Activated B cell treated with CpG ODN at 0.5 μM for 24 hours (primary cell): ENCODE measurements around the gene CTRL. TPM values are rescaled to one million over a fixed set of nuclear protein-coding genes. Genes with fewer than 3 reads are reported as not detected.

Source experiments
- ATAC-seq: fragments of 200-7000 bp; cut with Tn5 transposase; one replicate; pipeline ENCODE4 v1.10.0; 2021; ENCODE audit warnings: low read depth, mild to moderate bottlenecking, moderate library complexity
- CTCF ChIA-PET: fragments of 350-600 bp; sonication (Branson Sonifier 250); formaldehyde crosslinking; loops from one replicate; lab custom pipeline; 2021; ENCODE audit warnings: antibody characterized with exemption; lab: Charles Lee
- POLR2A ChIA-PET: fragments of 350-600 bp; sonication (Branson Sonifier 250); formaldehyde crosslinking; loops from one replicate; lab custom pipeline; 2021; ENCODE audit warnings: antibody characterized with exemption; lab: Charles Lee
- DNase-seq: peaks from one replicate; pipeline ENCODE4 v3.0.0; 2022
- H3K27ac Mint-ChIP-seq: one replicate; pipeline ENCODE4 v1.8.0; 2020; ENCODE audit warnings: mixed read lengths
- H3K27me3 Mint-ChIP-seq: one replicate; pipeline ENCODE4 v1.8.0; 2021; ENCODE audit warnings: mixed read lengths
- H3K36me3 Mint-ChIP-seq: one replicate; pipeline ENCODE4 v1.8.0; 2021; ENCODE audit warnings: low read depth, mixed read lengths
- H3K4me1 Mint-ChIP-seq: one replicate; pipeline ENCODE4 v1.8.0; 2021; ENCODE audit warnings: mixed read lengths
- H3K4me3 Mint-ChIP-seq: one replicate; pipeline ENCODE4 v1.8.0; 2020; ENCODE audit warnings: mild to moderate bottlenecking, mixed read lengths
- H3K9me3 Mint-ChIP-seq: one replicate; pipeline ENCODE4 v1.8.0; 2020; ENCODE audit warnings: mixed read lengths
- intact Hi-C: fragments of 100-400 bp; cut with micrococcal nuclease; formaldehyde crosslinking; loops from one replicate; pipeline ENCODE4 v1.15.1; 2024
- total RNA-seq: library from RNA; stranded (reverse); gene quantifications from 2 replicates; pipeline ENCODE4 v1.2.3, GENCODE V29; 2022
- TF ChIP-seq, protein P1 (sequence below): fragments of 200-600 bp; IDR thresholded peaks from one replicate; pipeline ENCODE4 v1.8.0; 2022; ENCODE audit warnings: antibody characterized with exemption, mild to moderate bottlenecking

The CTRL gene
- total RNA-seq, 1 donor from 2014 or later = 6.2 TPM

DNA sequence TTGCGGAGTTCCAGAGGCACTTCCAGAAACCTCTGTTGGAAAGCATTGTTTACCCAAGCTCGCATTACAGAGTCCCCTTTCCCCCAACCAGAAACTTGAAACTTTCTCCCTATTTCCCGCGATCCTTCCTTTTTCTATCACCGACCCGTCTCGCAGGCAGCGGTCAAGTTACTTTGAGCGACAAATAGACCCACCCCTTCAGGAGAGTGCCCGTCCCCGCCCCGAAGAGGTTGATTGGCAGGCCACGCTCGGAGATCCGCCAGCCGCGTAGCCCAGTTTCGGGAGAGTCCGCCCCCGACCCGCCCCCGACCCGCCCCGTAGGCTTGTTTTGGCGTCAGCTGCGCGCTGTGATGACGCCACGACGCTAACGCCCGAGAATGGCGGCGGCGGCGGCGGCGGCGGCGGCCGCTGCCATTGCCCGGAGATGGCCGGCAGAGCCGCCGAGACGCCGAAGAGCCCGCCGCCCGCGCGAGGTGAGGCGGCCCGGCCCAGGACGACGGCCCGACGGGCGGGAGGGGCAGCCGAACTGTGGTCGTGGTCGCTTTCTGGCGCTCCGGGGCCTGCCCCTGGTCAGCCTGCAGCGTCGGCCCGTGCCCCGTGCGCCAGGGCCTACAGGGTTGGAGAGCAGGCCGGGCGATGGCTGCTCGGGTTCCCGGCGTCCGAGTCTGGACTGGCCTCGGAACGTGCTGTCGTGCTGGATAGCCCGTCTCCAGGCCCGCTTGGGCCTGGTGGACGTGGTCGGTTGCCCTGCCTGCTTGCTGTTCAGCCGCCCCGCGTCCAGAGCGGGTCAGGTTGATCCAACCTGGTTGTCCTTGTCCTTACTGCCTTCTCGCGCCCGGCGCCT, 38.5 kb downstream of the CTRL start, which contains the start of gene PSKH1:
Gene PSKH1 (plus strand): TSS at position 356 of the 844 bp plus-strand sequence. CDS start 15,496 bp downstream, outside the sequence.
- CTCF ChIA-PET = interaction anchor here (0.6 to 1.6 kb wide), 3 partner anchors 9 to 141 kb away, joined by 3 to 8 read pairs (median 3); no protein-coding TSS in a partner anchor
- ATAC-seq (peak; percentile 99), DNase-seq (peak; percentile 80)
- TF ChIP-seq, protein P1, sequence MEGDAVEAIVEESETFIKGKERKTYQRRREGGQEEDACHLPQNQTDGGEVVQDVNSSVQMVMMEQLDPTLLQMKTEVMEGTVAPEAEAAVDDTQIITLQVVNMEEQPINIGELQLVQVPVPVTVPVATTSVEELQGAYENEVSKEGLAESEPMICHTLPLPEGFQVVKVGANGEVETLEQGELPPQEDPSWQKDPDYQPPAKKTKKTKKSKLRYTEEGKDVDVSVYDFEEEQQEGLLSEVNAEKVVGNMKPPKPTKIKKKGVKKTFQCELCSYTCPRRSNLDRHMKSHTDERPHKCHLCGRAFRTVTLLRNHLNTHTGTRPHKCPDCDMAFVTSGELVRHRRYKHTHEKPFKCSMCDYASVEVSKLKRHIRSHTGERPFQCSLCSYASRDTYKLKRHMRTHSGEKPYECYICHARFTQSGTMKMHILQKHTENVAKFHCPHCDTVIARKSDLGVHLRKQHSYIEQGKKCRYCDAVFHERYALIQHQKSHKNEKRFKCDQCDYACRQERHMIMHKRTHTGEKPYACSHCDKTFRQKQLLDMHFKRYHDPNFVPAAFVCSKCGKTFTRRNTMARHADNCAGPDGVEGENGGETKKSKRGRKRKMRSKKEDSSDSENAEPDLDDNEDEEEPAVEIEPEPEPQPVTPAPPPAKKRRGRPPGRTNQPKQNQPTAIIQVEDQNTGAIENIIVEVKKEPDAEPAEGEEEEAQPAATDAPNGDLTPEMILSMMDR = no peak
- peaks cover 8% of the 10 kb centered on the region for H3K36me3 Mint-ChIP-seq
- intact Hi-C loops = loop anchor here (1.0 to 2.0 kb wide), 8 partner anchors 20 to 192 kb away; partner anchors contain the start of genes DDX28, DUS2, EDC4 and NFATC3
- H3K4me3 Mint-ChIP-seq = peak within 1 kb of the TSS; percentile 94
- H3K27ac Mint-ChIP-seq = peak within 1 kb of the TSS; percentile 86
- no peaks in the 10 kb centered on the region for H3K9me3 Mint-ChIP-seq
- POLR2A ChIA-PET = interaction anchor here (0.6 to 1.9 kb wide), 9 partner anchors 20 to 371 kb away, joined by 3 to 15 read pairs (median 3); partner anchors contain the start of genes DDX28, DUS2, GFOD2 and NFATC3
- H3K4me1 Mint-ChIP-seq = peaks cover 31% of the 10 kb centered on the region
- H3K27me3 Mint-ChIP-seq = no peaks in the 10 kb centered on the region

GRCh38 chr16:67892375-67892774, 39.3 kb downstream of the CTRL start:
- Mint-ChIP-seq H3K4me3 (peak overlapping the region; percentile 84), H3K27me3 (no peaks in the 10 kb centered on the region), H3K4me1 (peaks cover 28% of the 10 kb centered on the region), H3K9me3 (no peaks in the 10 kb centered on the region), H3K27ac (peak overlapping the region; percentile 77), H3K36me3 (peaks cover 8% of the 10 kb centered on the region)
- ChIA-PET POLR2A (interaction anchor here (0.6 to 1.9 kb wide), 7 partner anchors 19 to 370 kb away, joined by 3 to 15 read pairs (median 3); partner anchors contain the start of genes GFOD2, NFATC3, PSMB10 and RANBP10), CTCF (interaction anchor here (0.6 to 1.6 kb wide), 3 partner anchors 8 to 165 kb away, joined by 3 to 8 read pairs (median 3); no protein-coding TSS in a partner anchor)
- DNase-seq = no peak
- TF ChIP-seq, protein P1 = no peak
- ATAC-seq = no peak
- intact Hi-C loops = loop anchor here (2.0 kb wide), 3 partner anchors 20 to 192 kb away; partner anchors contain the start of genes EDC4, NFATC3 and SLC12A4

GRCh38 chr16:67888331-67888730, 43.3 kb downstream of the CTRL start:
- DNase-seq (no peak), ATAC-seq (no peak)
- intact Hi-C loops = no loop called here
- Mint-ChIP-seq H3K4me1 (peaks cover 6% of the 10 kb centered on the region), H3K9me3 (no peaks in the 10 kb centered on the region), H3K36me3 (peaks cover 24% of the 10 kb centered on the region), H3K4me3 (no peak overlapping the region), H3K27me3 (no peaks in the 10 kb centered on the region), H3K27ac (no peak overlapping the region)
- CTCF ChIA-PET = interaction anchor here (0.8 to 1.3 kb wide), 2 partner anchors 48 to 152 kb away, joined by 3 read pairs; partner anchors contain the start of gene PSMB10
- TF ChIP-seq, protein P1 = no peak
- POLR2A ChIA-PET = interaction anchor here (0.9 to 1.1 kb wide), 2 partner anchors 36 to 54 kb away, joined by 3 to 4 read pairs; no protein-coding TSS in a partner anchor

GRCh38 chr16:67886387-67886786, 45.3 kb downstream of the CTRL start:
- Mint-ChIP-seq H3K27me3 (no peaks in the 10 kb centered on the region), H3K27ac (no peak overlapping the region), H3K36me3 (peaks cover 42% of the 10 kb centered on the region), H3K4me1 (no peaks in the 10 kb centered on the region), H3K4me3 (no peak overlapping the region), H3K9me3 (no peaks in the 10 kb centered on the region)
- no peak for ATAC-seq
- CTCF ChIA-PET = interaction anchor here (1.0 to 5.8 kb wide), 4 partner anchors 39 to 154 kb away, joined by 3 to 79 read pairs (median 4); no protein-coding TSS in a partner anchor
- TF ChIP-seq, protein P1 = no peak
- POLR2A ChIA-PET = no interaction called here
- DNase-seq = no peak
- intact Hi-C loops = no loop called here
